ENCODE results near the gene DPP10.

DPP10 gene

DNA sequence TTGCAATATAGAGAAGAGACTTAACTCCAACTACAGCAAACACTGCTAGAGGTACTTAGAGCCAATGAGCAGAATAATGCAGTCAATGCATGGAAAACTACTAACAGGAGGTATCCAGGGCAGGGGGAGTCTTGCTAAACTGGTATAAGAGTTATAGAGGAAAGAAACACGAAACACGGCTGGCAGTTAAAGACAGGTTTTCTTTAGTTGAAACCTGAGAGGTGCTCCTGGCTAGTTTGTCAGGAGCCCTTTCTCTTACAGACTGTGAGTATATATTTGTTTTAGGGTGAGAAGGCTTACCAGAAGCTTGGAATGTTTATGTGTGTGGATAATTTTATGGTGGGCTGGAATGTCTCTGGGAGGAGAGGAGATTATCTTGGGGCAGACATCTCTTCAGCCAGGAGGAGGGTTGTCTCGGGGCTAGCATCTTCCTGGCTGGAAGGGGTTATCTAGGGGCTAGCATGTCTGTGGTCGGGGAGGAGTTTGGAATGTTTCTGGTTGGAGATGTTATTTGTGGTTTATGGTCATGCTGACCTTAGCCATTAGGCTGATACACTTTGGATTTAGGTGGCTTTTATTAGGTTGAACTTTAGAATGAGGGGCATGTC is 1048.8 kb downstream of the DPP10 start:
- Histone ChIP-seq H3K4me1 (ENCODE audit: control insufficient read depth in 2 of 2, insufficient read depth in 1 of 2, low read depth in 1 of 2, low read length in 2 of 2) (no peaks in the 10 kb centered on the region), H3K18ac (ENCODE audit: low read length) (no peak overlapping the region), H3K4me2 (ENCODE audit: insufficient read depth, low read length, poor library complexity, severe bottlenecking) (no peak overlapping the region), H3K14ac (ENCODE audit: low read length) (no peak overlapping the region), H3K23ac (ENCODE audit: low read depth, low read length, poor library complexity) (no peak overlapping the region), H4K91ac (ENCODE audit: low read depth, low read length, poor library complexity) (no peak overlapping the region), H3K9ac (ENCODE audit: low read depth, low read length, poor library complexity) (no peak overlapping the region), H3K4ac (ENCODE audit: low read length) (no peak overlapping the region), H3K9me3 (replicated peaks in 1 of 2; ENCODE audit: control insufficient read depth in 2 of 2, insufficient read depth in 1 of 2, low read depth in 1 of 2, low read length in 2 of 2) (no peaks in the 10 kb centered on the region), H3K79me1 (ENCODE audit: low read depth, low read length) (peaks cover 1% of the 10 kb centered on the region), H2AFZ (ENCODE audit: low read length) (no peak overlapping the region), H3K27me3 (ENCODE audit: control insufficient read depth in 3 of 3, insufficient read depth in 3 of 3, low read depth in 1 of 3, low read length in 3 of 3) (no peaks in the 10 kb centered on the region), H3K4me3 (ENCODE audit: low read length in 2 of 2) (no peak overlapping the region), H3K36me3 (replicated peaks in 1 of 2; ENCODE audit: control insufficient read depth in 2 of 2, insufficient read depth in 2 of 2, low read length in 2 of 2) (no peaks in the 10 kb centered on the region), H4K8ac (ENCODE audit: low read depth, low read length) (no peak overlapping the region), H2BK15ac (ENCODE audit: low read length) (no peak overlapping the region), H2BK12ac (ENCODE audit: low read length) (no peak overlapping the region), H3K27ac (replicated peaks; ENCODE audit: low read length) (no peak overlapping the region), H2BK120ac (ENCODE audit: low read depth, low read length) (no peak overlapping the region), H2AK5ac (ENCODE audit: low read depth, low read length) (no peak overlapping the region), H2BK5ac (ENCODE audit: low read length) (no peak overlapping the region)
- no peak for DNase-seq (ENCODE audit: low spot score)
- WGBS, 2 donors (ENCODE audit: extremely low coverage in 2 of 2, insufficient read length in 2 of 2, insufficient replicate concordance in 1 of 2) = no CpG with 5 or more reads among the region's 4 CpGs

- no peak overlapping the region for H4K8ac ChIP-seq (ENCODE audit: low read depth, low read length)
- H3K4ac ChIP-seq (ENCODE audit: low read length) = no peak overlapping the region
- H3K23ac ChIP-seq (ENCODE audit: low read depth, low read length, poor library complexity) = no peak overlapping the region
- no peaks in the 10 kb centered on the region for H3K79me1 ChIP-seq (ENCODE audit: low read depth, low read length)
- no peak overlapping the region for H2AFZ ChIP-seq (ENCODE audit: low read length)
- H2BK12ac ChIP-seq (ENCODE audit: low read length) = no peak overlapping the region
- H3K4me2 ChIP-seq (ENCODE audit: insufficient read depth, low read length, poor library complexity, severe bottlenecking) = no peak overlapping the region
- H2BK15ac ChIP-seq (ENCODE audit: low read length) = no peak overlapping the region
- no peaks in the 10 kb centered on the region for H3K27me3 ChIP-seq (ENCODE audit: control insufficient read depth in 3 of 3, insufficient read depth in 3 of 3, low read depth in 1 of 3, low read length in 3 of 3)
- no peak overlapping the region for H3K27ac ChIP-seq (replicated peaks; ENCODE audit: low read length)
- H4K91ac ChIP-seq (ENCODE audit: low read depth, low read length, poor library complexity) = no peak overlapping the region
- no peak overlapping the region for H3K18ac ChIP-seq (ENCODE audit: low read length)
- no CpG with 5 or more reads among the region's 3 CpGs for WGBS, 2 donors (ENCODE audit: extremely low coverage in 2 of 2, insufficient read length in 2 of 2, insufficient replicate concordance in 1 of 2)
- H3K14ac ChIP-seq (ENCODE audit: low read length) = no peak overlapping the region
- no peak overlapping the region for H2BK120ac ChIP-seq (ENCODE audit: low read depth, low read length)
- no peak overlapping the region for H3K9ac ChIP-seq (ENCODE audit: low read depth, low read length, poor library complexity)
- H3K36me3 ChIP-seq (replicated peaks in 1 of 2; ENCODE audit: control insufficient read depth in 2 of 2, insufficient read depth in 2 of 2, low read length in 2 of 2) = no peaks in the 10 kb centered on the region
- no peak overlapping the region for H3K4me3 ChIP-seq (ENCODE audit: low read length in 2 of 2)
- no peak overlapping the region for H2BK5ac ChIP-seq (ENCODE audit: low read length)
- DNase-seq (ENCODE audit: low spot score) = no peak
- no peak overlapping the region for H2AK5ac ChIP-seq (ENCODE audit: low read depth, low read length)
- H3K9me3 ChIP-seq (replicated peaks in 1 of 2; ENCODE audit: control insufficient read depth in 2 of 2, insufficient read depth in 1 of 2, low read depth in 1 of 2, low read length in 2 of 2) = no peaks in the 10 kb centered on the region
- H3K4me1 ChIP-seq (ENCODE audit: control insufficient read depth in 2 of 2, insufficient read depth in 1 of 2, low read depth in 1 of 2, low read length in 2 of 2) = no peaks in the 10 kb centered on the region
Measured at GRCh38 chr2:115505331-115505730, 1062.9 kb downstream of the DPP10 start.

DNA sequence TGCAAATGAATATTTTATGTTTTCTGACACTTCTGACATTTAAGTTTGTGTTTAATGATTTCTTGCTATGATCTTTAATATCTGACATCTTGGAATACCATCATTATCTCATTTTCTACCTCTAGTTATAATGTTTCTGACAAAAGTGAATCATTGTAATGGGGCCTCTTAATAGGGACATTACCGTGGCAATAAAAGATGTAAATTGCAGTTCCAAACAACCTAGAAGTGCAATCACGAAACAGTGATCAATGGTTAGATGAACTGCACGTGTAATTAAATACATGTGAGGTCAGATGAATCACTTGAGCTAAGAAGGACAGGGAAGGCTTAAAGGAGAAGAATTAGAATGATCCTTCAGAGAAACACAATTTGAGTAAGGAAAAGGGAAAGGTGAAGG is 1078.3 kb downstream of the DPP10 start:
- H3K27ac ChIP-seq (replicated peaks; ENCODE audit: low read length) = no peak overlapping the region
- H3K36me3 ChIP-seq (replicated peaks in 1 of 2; ENCODE audit: control insufficient read depth in 2 of 2, insufficient read depth in 2 of 2, low read length in 2 of 2) = no peaks in the 10 kb centered on the region
- H3K4ac ChIP-seq (ENCODE audit: low read length) = no peak overlapping the region
- H3K14ac ChIP-seq (ENCODE audit: low read length) = no peak overlapping the region
- DNase-seq (ENCODE audit: low spot score) = no peak
- no peak overlapping the region for H4K91ac ChIP-seq (ENCODE audit: low read depth, low read length, poor library complexity)
- H4K8ac ChIP-seq (ENCODE audit: low read depth, low read length) = no peak overlapping the region
- H3K4me2 ChIP-seq (ENCODE audit: insufficient read depth, low read length, poor library complexity, severe bottlenecking) = no peak overlapping the region
- no peak overlapping the region for H2AFZ ChIP-seq (ENCODE audit: low read length)
- H2BK5ac ChIP-seq (ENCODE audit: low read length) = no peak overlapping the region
- no peak overlapping the region for H3K23ac ChIP-seq (ENCODE audit: low read depth, low read length, poor library complexity)
- H3K9ac ChIP-seq (ENCODE audit: low read depth, low read length, poor library complexity) = no peak overlapping the region
- no peak overlapping the region for H2BK15ac ChIP-seq (ENCODE audit: low read length)
- no peak overlapping the region for H3K4me3 ChIP-seq (ENCODE audit: low read length in 2 of 2)
- H3K4me1 ChIP-seq (ENCODE audit: control insufficient read depth in 2 of 2, insufficient read depth in 1 of 2, low read depth in 1 of 2, low read length in 2 of 2) = no peaks in the 10 kb centered on the region
- no CpG with 5 or more reads among the region's 3 CpGs for WGBS, 2 donors (ENCODE audit: extremely low coverage in 2 of 2, insufficient read length in 2 of 2, insufficient replicate concordance in 1 of 2)
- H2BK12ac ChIP-seq (ENCODE audit: low read length) = no peak overlapping the region
- H3K9me3 ChIP-seq (replicated peaks in 1 of 2; ENCODE audit: control insufficient read depth in 2 of 2, insufficient read depth in 1 of 2, low read depth in 1 of 2, low read length in 2 of 2) = no peaks in the 10 kb centered on the region
- H2AK5ac ChIP-seq (ENCODE audit: low read depth, low read length) = no peak overlapping the region
- no peaks in the 10 kb centered on the region for H3K79me1 ChIP-seq (ENCODE audit: low read depth, low read length)
- no peak overlapping the region for H2BK120ac ChIP-seq (ENCODE audit: low read depth, low read length)
- H3K27me3 ChIP-seq (ENCODE audit: control insufficient read depth in 3 of 3, insufficient read depth in 3 of 3, low read depth in 1 of 3, low read length in 3 of 3) = no peaks in the 10 kb centered on the region
- no peak overlapping the region for H3K18ac ChIP-seq (ENCODE audit: low read length)

GRCh38 chr2:115524452-115524851 is 1082.0 kb downstream of the DPP10 start:
- no peak overlapping the region for H2AK5ac ChIP-seq (ENCODE audit: low read depth, low read length)
- no peak overlapping the region for H3K14ac ChIP-seq (ENCODE audit: low read length)
- H2BK5ac ChIP-seq (ENCODE audit: low read length) = no peak overlapping the region
- no peak overlapping the region for H3K4ac ChIP-seq (ENCODE audit: low read length)
- no peak overlapping the region for H3K23ac ChIP-seq (ENCODE audit: low read depth, low read length, poor library complexity)
- H3K18ac ChIP-seq (ENCODE audit: low read length) = no peak overlapping the region
- no peak overlapping the region for H2BK120ac ChIP-seq (ENCODE audit: low read depth, low read length)
- H2AFZ ChIP-seq (ENCODE audit: low read length) = no peak overlapping the region
- no peaks in the 10 kb centered on the region for H3K36me3 ChIP-seq (replicated peaks in 1 of 2; ENCODE audit: control insufficient read depth in 2 of 2, insufficient read depth in 2 of 2, low read length in 2 of 2)
- H3K4me3 ChIP-seq (ENCODE audit: low read length in 2 of 2) = no peak overlapping the region
- H4K91ac ChIP-seq (ENCODE audit: low read depth, low read length, poor library complexity) = no peak overlapping the region
- no peaks in the 10 kb centered on the region for H3K4me1 ChIP-seq (ENCODE audit: control insufficient read depth in 2 of 2, insufficient read depth in 1 of 2, low read depth in 1 of 2, low read length in 2 of 2)
- no peak overlapping the region for H3K27ac ChIP-seq (replicated peaks; ENCODE audit: low read length)
- no peak overlapping the region for H2BK15ac ChIP-seq (ENCODE audit: low read length)
- H2BK12ac ChIP-seq (ENCODE audit: low read length) = no peak overlapping the region
- no peak overlapping the region for H3K4me2 ChIP-seq (ENCODE audit: insufficient read depth, low read length, poor library complexity, severe bottlenecking)
- DNase-seq (ENCODE audit: low spot score) = no peak
- WGBS, 2 donors (ENCODE audit: extremely low coverage in 2 of 2, insufficient read length in 2 of 2, insufficient replicate concordance in 1 of 2) = no CpG with 5 or more reads among the region's 4 CpGs
- no peaks in the 10 kb centered on the region for H3K79me1 ChIP-seq (ENCODE audit: low read depth, low read length)
- H3K9me3 ChIP-seq (replicated peaks in 1 of 2; ENCODE audit: control insufficient read depth in 2 of 2, insufficient read depth in 1 of 2, low read depth in 1 of 2, low read length in 2 of 2) = no peaks in the 10 kb centered on the region
- no peaks in the 10 kb centered on the region for H3K27me3 ChIP-seq (ENCODE audit: control insufficient read depth in 3 of 3, insufficient read depth in 3 of 3, low read depth in 1 of 3, low read length in 3 of 3)
- H3K9ac ChIP-seq (ENCODE audit: low read depth, low read length, poor library complexity) = no peak overlapping the region
- no peak overlapping the region for H4K8ac ChIP-seq (ENCODE audit: low read depth, low read length)
